HL-60 (cell line): ENCODE data around the gene KRT86.

Experiments used
- DNase-seq, 2 experiments: peaks; one replicate each; pipeline ENCODE4 v3.0.0-alpha.2; 2010 to 2020; ENCODE audit warnings: low read depth in 1 of 2, low spot score in 1 of 2
- H3K27ac ChIP-seq: fragments of 250-450 bp; sonication (Bioruptor Pico); replicated peaks from 2 replicates; pipeline ENCODE4 v1.5.1; 2020; ENCODE audit warnings: mild to moderate bottlenecking, moderate library complexity
- H3K27me3 ChIP-seq: fragments of 250-450 bp; sonication (Bioruptor Pico); 2 replicates; pipeline ENCODE4 v1.5.1; 2021; ENCODE audit warnings: mild to moderate bottlenecking, moderate library complexity; ENCODE audit not compliant: insufficient read depth, poor library complexity, severe bottlenecking
- H3K4me3 ChIP-seq: replicated peaks from 2 replicates; pipeline ENCODE4 v1.5.1; 2011; ENCODE audit warnings: mild to moderate bottlenecking, control low read depth, low read length; ENCODE audit not compliant: insufficient read depth
- GABPA ChIP-seq: IDR thresholded peaks from 2 replicates; pipeline ENCODE4 v1.6.1; 2012; ENCODE audit warnings: low read depth
- POLR2AphosphoS5 ChIP-seq: IDR thresholded peaks from 2 replicates; pipeline ENCODE4 v1.6.1; 2012; ENCODE audit warnings: low read depth
- REST ChIP-seq: IDR thresholded peaks from 2 replicates; pipeline ENCODE4 v1.6.1; 2012; ENCODE audit warnings: low read depth; ENCODE audit not compliant: insufficient replicate concordance
- SPI1 ChIP-seq: IDR thresholded peaks from 2 replicates; pipeline ENCODE4 v1.6.1; 2012; ENCODE audit warnings: low read depth, mild to moderate bottlenecking, borderline replicate concordance
- TF ChIP-seq, protein P1 (sequence below): IDR thresholded peaks from one replicate; pipeline ENCODE4 v1.5.1; 2011; ENCODE audit warnings: low read length, control low read depth, inconsistent platforms; ENCODE audit not compliant: insufficient read depth

The KRT86 gene

DNA sequence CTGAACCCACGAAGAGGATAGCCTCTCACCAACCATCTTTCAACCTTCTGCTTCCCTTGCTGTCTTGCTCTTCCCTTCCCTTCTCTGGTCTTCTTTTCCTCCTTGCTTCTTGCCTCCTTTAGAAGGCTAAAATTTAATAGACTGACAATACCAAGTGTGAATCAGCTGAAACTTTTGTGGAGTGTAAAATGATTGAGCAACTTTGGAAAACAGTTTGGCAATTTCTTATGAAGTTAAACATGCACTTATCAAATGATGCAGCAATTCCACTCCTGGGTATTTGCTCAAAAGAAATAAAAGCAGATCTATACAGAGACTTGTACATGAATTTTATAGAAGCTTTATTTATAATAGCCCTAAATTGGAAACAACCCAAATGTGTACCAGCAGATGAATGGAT lies 3.3 kb upstream of the KRT86 start:
- TF ChIP-seq SPI1 (no peak), GABPA (no peak), REST (no peak), POLR2AphosphoS5 (no peak)
- TF ChIP-seq, protein P1, sequence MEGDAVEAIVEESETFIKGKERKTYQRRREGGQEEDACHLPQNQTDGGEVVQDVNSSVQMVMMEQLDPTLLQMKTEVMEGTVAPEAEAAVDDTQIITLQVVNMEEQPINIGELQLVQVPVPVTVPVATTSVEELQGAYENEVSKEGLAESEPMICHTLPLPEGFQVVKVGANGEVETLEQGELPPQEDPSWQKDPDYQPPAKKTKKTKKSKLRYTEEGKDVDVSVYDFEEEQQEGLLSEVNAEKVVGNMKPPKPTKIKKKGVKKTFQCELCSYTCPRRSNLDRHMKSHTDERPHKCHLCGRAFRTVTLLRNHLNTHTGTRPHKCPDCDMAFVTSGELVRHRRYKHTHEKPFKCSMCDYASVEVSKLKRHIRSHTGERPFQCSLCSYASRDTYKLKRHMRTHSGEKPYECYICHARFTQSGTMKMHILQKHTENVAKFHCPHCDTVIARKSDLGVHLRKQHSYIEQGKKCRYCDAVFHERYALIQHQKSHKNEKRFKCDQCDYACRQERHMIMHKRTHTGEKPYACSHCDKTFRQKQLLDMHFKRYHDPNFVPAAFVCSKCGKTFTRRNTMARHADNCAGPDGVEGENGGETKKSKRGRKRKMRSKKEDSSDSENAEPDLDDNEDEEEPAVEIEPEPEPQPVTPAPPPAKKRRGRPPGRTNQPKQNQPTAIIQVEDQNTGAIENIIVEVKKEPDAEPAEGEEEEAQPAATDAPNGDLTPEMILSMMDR = no peak
- no peak overlapping the region for H3K4me3 ChIP-seq
- no peak overlapping the region for H3K27ac ChIP-seq
- H3K27me3 ChIP-seq = peaks cover 2% of the 10 kb centered on the region
- peak in 1 of 2 experiments; percentile 28 for DNase-seq

DNA sequence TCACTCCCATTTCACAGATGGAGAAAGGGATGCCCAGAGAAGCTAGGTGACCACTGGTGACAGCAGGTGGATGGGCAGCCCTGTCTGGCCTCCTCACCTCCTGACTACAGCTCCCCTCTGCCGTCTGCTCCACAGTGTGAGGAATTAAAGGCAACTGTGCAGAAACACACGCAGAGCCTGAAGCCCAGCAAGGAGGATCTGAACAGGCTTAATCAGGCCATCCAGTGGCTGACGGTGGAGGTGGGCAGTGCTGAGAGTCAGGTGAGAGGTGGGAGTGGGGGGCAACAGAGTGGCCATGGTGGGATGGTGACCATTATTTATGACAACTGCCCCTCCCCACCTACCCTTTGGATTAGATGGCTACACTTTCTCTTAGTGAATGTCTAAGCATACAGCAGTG lies 1.2 kb downstream of the KRT86 start:
- TF ChIP-seq REST (no peak), GABPA (no peak), POLR2AphosphoS5 (no peak), SPI1 (no peak)
- TF ChIP-seq, protein P1 = no peak
- no peak for DNase-seq
- H3K27me3 ChIP-seq = peaks cover 13% of the 10 kb centered on the region
- no peak overlapping the region for H3K4me3 ChIP-seq
- no peak overlapping the region for H3K27ac ChIP-seq

- no peak overlapping the region for H3K4me3 ChIP-seq
- no peak overlapping the region for H3K27ac ChIP-seq
- DNase-seq = no peak
Measured at GRCh38 chr12:52277486-52278245, 3.2 kb downstream of the KRT86 start.

More at GRCh38 chr12:52277486-52278245, 3.2 kb downstream of the KRT86 start:
- H3K27me3 ChIP-seq = peaks cover 13% of the 10 kb centered on the region
- TF ChIP-seq POLR2AphosphoS5 (no peak), SPI1 (no peak), GABPA (no peak), REST (no peak)
- TF ChIP-seq, protein P1 = no peak
